Loucy (cell line): Measurements from ENCODE around the gene IL37.

ENCODE experiments used
- H2AFZ ChIP-seq: fragments of 200-600 bp; sonication (generic); 2 replicates; pipeline ENCODE4 v1.6.0; 2016; ENCODE audit warnings: antibody characterized with exemption, mild to moderate bottlenecking, low read length, moderate library complexity
- H3F3A ChIP-seq: fragments of 200-600 bp; 2 replicates; pipeline ENCODE4 v1.6.0; 2016; ENCODE audit warnings: antibody characterized with exemption, low read depth, mild to moderate bottlenecking
- H3K27me3 ChIP-seq: fragments of 200-600 bp; sonication (generic); 2 replicates; pipeline ENCODE4 v1.6.1; 2014; ENCODE audit warnings: low read length, mild to moderate bottlenecking; ENCODE audit not compliant: insufficient read depth, poor library complexity, severe bottlenecking
- H3K36me3 ChIP-seq: fragments of 200-600 bp; sonication (generic); 2 replicates; pipeline ENCODE4 v1.6.1; 2016; ENCODE audit warnings: low read length; ENCODE audit not compliant: insufficient read depth
- H3K4me1 ChIP-seq: fragments of 200-600 bp; sonication (generic); 2 replicates; pipeline ENCODE4 v1.5.1; 2014; ENCODE audit warnings: low read length, mild to moderate bottlenecking; ENCODE audit not compliant: insufficient read depth, poor library complexity, severe bottlenecking
- H3K4me2 ChIP-seq: fragments of 200-600 bp; sonication (generic); 2 replicates; pipeline ENCODE4 v1.6.0; 2014; ENCODE audit warnings: antibody characterized with exemption, low read length, low read depth, mild to moderate bottlenecking; ENCODE audit not compliant: poor library complexity, severe bottlenecking
- H3K4me3 ChIP-seq: fragments of 200-600 bp; sonication (generic); 2 replicates; pipeline ENCODE4 v1.5.1; 2014; ENCODE audit warnings: low read length, mild to moderate bottlenecking, mixed read lengths; ENCODE audit not compliant: poor library complexity, severe bottlenecking
- H3K79me2 ChIP-seq: fragments of 200-600 bp; sonication (generic); 2 replicates; pipeline ENCODE4 v1.6.1; 2014; ENCODE audit warnings: low read length; ENCODE audit not compliant: insufficient read depth
- H3K9ac ChIP-seq: fragments of 200-600 bp; sonication (generic); 2 replicates; pipeline ENCODE4 v1.6.0; 2014; ENCODE audit warnings: mild to moderate bottlenecking, low read depth, low read length, moderate library complexity; ENCODE audit not compliant: poor library complexity, severe bottlenecking
- H3K9me2 ChIP-seq: fragments of 200-600 bp; sonication (generic); replicated peaks from 2 replicates; pipeline ENCODE4 v1.6.1; 2016; ENCODE audit warnings: low read depth, low read length, mixed read lengths
- H3K9me3 ChIP-seq: fragments of 200-600 bp; sonication (generic); 2 replicates; pipeline ENCODE4 v1.6.1; 2014; ENCODE audit warnings: mild to moderate bottlenecking, antibody characterized with exemption, low read length, low read depth; ENCODE audit not compliant: insufficient read depth
- H4K20me1 ChIP-seq: fragments of 200-600 bp; sonication (generic); 2 replicates; pipeline ENCODE4 v1.6.0; 2014; ENCODE audit warnings: antibody characterized with exemption, low read length, mild to moderate bottlenecking; ENCODE audit not compliant: insufficient read depth, poor library complexity, severe bottlenecking
- CTCF ChIP-seq: fragments of 200-600 bp; sonication (generic); conservative IDR thresholded peaks from 2 replicates; pipeline ENCODE4 v1.5.1; 2014; ENCODE audit warnings: mild to moderate bottlenecking, antibody characterized with exemption, low read length
- EZH2phosphoT487 ChIP-seq: fragments of 200-600 bp; IDR thresholded peaks from 2 replicates; pipeline ENCODE4 v1.6.1; 2018; ENCODE audit warnings: antibody characterized with exemption, mild to moderate bottlenecking, moderate library complexity, borderline replicate concordance

IL37 gene

DNA sequence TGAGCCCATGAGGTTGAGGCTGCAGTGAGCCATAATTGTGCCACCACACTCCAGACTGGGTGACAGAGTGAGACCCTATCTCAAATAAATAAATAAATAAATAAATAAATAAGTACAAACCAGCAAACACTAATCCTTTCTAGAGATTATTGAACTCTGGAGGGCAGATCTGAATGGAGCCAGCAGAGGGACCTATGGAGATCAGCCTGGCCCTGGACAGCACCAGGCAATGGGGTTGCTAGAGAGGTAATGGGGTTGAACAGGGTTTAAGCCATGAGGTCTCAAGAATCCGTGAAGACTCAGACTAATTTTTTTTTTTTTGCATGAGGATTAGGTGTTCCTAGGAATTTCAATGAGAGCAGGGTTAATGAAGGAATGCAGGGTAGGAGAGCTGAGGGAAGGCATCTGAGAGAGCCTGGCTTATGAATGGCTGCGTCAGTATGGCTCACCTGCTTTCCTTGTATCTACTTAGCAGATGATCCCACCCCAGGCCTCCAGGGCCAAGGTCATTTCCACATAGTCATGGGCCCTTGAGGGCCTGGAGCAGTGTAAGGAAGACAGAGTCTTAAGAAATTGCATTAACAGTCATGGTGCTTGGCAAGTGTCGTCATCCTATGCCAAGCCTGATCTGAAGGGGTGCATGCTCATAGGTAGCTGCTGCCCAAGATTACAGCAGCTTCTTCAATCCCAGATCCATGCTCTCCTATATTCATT, 34.6 kb upstream of the IL37 start:
- Histone ChIP-seq H3K4me2 (no peak overlapping the region), H3K4me1 (peaks cover 18% of the 10 kb centered on the region), H3K27me3 (no peaks in the 10 kb centered on the region), H3K36me3 (no peaks in the 10 kb centered on the region), H3K79me2 (no peaks in the 10 kb centered on the region), H3K4me3 (no peak overlapping the region), H3K9ac (no peak overlapping the region), H2AFZ (no peak overlapping the region), H3K9me2 (no peaks in the 10 kb centered on the region), H4K20me1 (no peaks in the 10 kb centered on the region), H3F3A (no peaks in the 10 kb centered on the region), H3K9me3 (no peaks in the 10 kb centered on the region)
- TF ChIP-seq EZH2phosphoT487 (no peak), CTCF (0 out of 2 replicates have a peak, but pooled peaks have one; percentile 20)

- no peaks in the 10 kb centered on the region for H3K79me2 ChIP-seq
- H4K20me1 ChIP-seq, result no peaks in the 10 kb centered on the region
- no peaks in the 10 kb centered on the region for H3K27me3 ChIP-seq
- TF ChIP-seq CTCF (no peak), EZH2phosphoT487 (no peak)
- H3K9me3 ChIP-seq, result no peaks in the 10 kb centered on the region
- no peak overlapping the region for H3K4me3 ChIP-seq
- H3K9ac ChIP-seq, result no peak overlapping the region
- H3K36me3 ChIP-seq, result no peaks in the 10 kb centered on the region
- H2AFZ ChIP-seq, result no peak overlapping the region
- no peak overlapping the region for H3K4me2 ChIP-seq
- H3K9me2 ChIP-seq, result no peaks in the 10 kb centered on the region
- peaks cover 22% of the 10 kb centered on the region for H3K4me1 ChIP-seq
- no peaks in the 10 kb centered on the region for H3F3A ChIP-seq
Observed at GRCh38 chr2:112876971-112877361, 34.0 kb upstream of the IL37 start.

DNA sequence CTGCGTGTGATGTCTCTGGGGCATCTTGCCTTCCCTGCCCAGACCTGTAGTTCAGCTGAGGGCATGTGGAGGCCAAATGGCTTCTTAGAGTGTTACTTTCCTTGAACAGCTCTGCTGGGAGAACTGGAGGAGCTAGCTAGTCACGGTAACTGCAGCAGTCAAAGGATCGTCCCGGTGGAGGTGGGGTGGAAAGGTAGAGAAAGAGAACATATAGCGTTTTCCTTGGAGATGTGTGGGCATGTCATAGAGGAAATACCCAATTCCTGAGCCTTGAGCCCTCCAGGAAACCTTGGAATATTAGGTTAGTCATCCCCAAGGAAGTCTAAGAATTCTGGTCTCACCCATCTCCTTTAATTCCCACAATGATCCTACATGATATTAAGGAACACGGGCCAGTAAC, 33.5 kb upstream of the IL37 start:
- no peak overlapping the region for H3K9ac ChIP-seq
- H2AFZ ChIP-seq, result no peak overlapping the region
- H3K9me3 ChIP-seq, result no peaks in the 10 kb centered on the region
- no peaks in the 10 kb centered on the region for H3K79me2 ChIP-seq
- no peaks in the 10 kb centered on the region for H3F3A ChIP-seq
- no peaks in the 10 kb centered on the region for H3K27me3 ChIP-seq
- peaks cover 22% of the 10 kb centered on the region for H3K4me1 ChIP-seq
- no peaks in the 10 kb centered on the region for H3K9me2 ChIP-seq
- no peaks in the 10 kb centered on the region for H3K36me3 ChIP-seq
- H3K4me2 ChIP-seq, result no peak overlapping the region
- no peak overlapping the region for H3K4me3 ChIP-seq
- TF ChIP-seq CTCF (no peak), EZH2phosphoT487 (no peak)
- H4K20me1 ChIP-seq, result no peaks in the 10 kb centered on the region
